DND-41 (cell line): ENCODE measurements around the gene SAGE1.
"Not testable (repeated sequence)": the region's sequence is repeated elsewhere in the genome, so short reads cannot be mapped to it uniquely, and the experiment has no call there.

Experiments used
- ATAC-seq: fragments of 200-7000 bp; cut with Tn5 transposase; 3 replicates; pipeline ENCODE4 v1.9.1; 2021; ENCODE audit warnings: low read depth; ENCODE audit not compliant: insufficient read depth
- DNase-seq: peaks from one replicate; pipeline ENCODE4 v3.0.0-alpha.2; 2020
- H2AFZ ChIP-seq: 2 replicates; pipeline ENCODE4 v1.6.0; 2012; ENCODE audit warnings: low read depth, low read length
- H3K27ac ChIP-seq: 2 replicates; pipeline ENCODE4 v1.5.1; 2012; ENCODE audit warnings: low read length, inconsistent platforms
- H3K27me3 ChIP-seq: fragments of 200-600 bp; sonication (generic); 2 replicates; pipeline ENCODE4 v1.6.0; 2012; ENCODE audit warnings: low read length, mild to moderate bottlenecking, inconsistent platforms; ENCODE audit not compliant: insufficient read depth, poor library complexity
- H3K36me3 ChIP-seq: 2 replicates; pipeline ENCODE4 v1.5.1; 2012; ENCODE audit warnings: low read length, inconsistent platforms; ENCODE audit not compliant: insufficient read depth
- H3K4me1 ChIP-seq: 2 replicates; pipeline ENCODE4 v1.5.1; 2012; ENCODE audit warnings: mild to moderate bottlenecking, low read length; ENCODE audit not compliant: insufficient read depth
- H3K4me2 ChIP-seq: 2 replicates; pipeline ENCODE4 v1.6.0; 2012; ENCODE audit warnings: mild to moderate bottlenecking, moderate library complexity, low read length, inconsistent platforms; ENCODE audit not compliant: insufficient read depth
- H3K4me3 ChIP-seq, 2 experiments: fragments of 200-600 bp in 1 of 2; shearing (Covaris generic) in 1 of 2; 2 replicates each; pipeline ENCODE4 v1.5.1; 2012 to 2016; ENCODE audit warnings: inconsistent platforms in 2 of 2, low read length in 2 of 2, mild to moderate bottlenecking in 2 of 2, low read depth in 1 of 2, moderate library complexity in 1 of 2
- H3K79me2 ChIP-seq: 2 replicates; pipeline ENCODE4 v1.6.0; 2012; ENCODE audit warnings: low read length, inconsistent platforms; ENCODE audit not compliant: insufficient read depth
- H3K9ac ChIP-seq: 2 replicates; pipeline ENCODE4 v1.6.0; 2012; ENCODE audit warnings: low read depth, mild to moderate bottlenecking, inconsistent platforms, low read length, moderate library complexity
- H3K9me3 ChIP-seq: 2 replicates; pipeline ENCODE4 v1.5.1; 2012; ENCODE audit warnings: low read length, moderate library complexity, mild to moderate bottlenecking, inconsistent platforms; ENCODE audit not compliant: insufficient read depth, severe bottlenecking
- H4K20me1 ChIP-seq: 2 replicates; pipeline ENCODE4 v1.6.0; 2012; ENCODE audit warnings: low read length; ENCODE audit not compliant: insufficient read depth
- CTCF ChIP-seq: IDR thresholded peaks from 2 replicates; pipeline ENCODE4 v1.5.1; 2012; ENCODE audit warnings: borderline replicate concordance, low read length, moderate library complexity, mild to moderate bottlenecking; ENCODE audit not compliant: poor library complexity, severe bottlenecking; ENCODE audit errors: extremely low read depth
- EZH2 ChIP-seq: IDR thresholded peaks from 3 replicates; pipeline ENCODE4 v1.6.1; 2012; ENCODE audit warnings: borderline replicate concordance, low read depth, mild to moderate bottlenecking, moderate library complexity, low read length, inconsistent platforms; ENCODE audit not compliant: severe bottlenecking

Gene SAGE1

DNA sequence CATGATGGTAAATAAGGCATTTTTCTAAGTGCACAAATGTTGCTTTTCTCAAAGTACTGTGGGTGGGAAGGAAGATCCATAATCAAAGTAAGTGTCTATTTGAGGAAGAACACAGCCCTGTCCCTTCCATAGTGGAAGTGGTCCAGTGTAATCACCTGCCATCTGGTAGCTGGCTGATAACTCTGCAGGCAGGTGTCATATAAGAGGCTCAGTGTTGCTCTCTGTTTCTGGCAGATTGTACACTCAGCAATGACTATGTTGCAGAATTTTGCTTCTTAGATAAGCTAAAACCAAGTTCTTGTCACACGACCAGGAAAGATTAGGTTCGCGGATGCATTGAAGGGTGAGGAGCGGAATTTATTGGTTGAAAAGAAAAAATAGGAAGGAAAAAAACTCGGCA, 20.9 kb downstream of the SAGE1 start:
- ATAC-seq (no peak), DNase-seq (no peak)
- no peak overlapping the region for H3K9ac ChIP-seq
- no peaks in the 10 kb centered on the region for H3K79me2 ChIP-seq
- H3K9me3 ChIP-seq, result no peaks in the 10 kb centered on the region
- H3K4me1 ChIP-seq, result no peaks in the 10 kb centered on the region
- H3K4me3 ChIP-seq, result no peak overlapping the region
- no peak overlapping the region for H2AFZ ChIP-seq
- no peak for TF ChIP-seq CTCF
- no peak for TF ChIP-seq EZH2
- no peaks in the 10 kb centered on the region for H3K36me3 ChIP-seq
- no peak overlapping the region for H3K4me2 ChIP-seq
- H4K20me1 ChIP-seq, result no peaks in the 10 kb centered on the region
- no peak overlapping the region for H3K27ac ChIP-seq
- no peaks in the 10 kb centered on the region for H3K27me3 ChIP-seq

DNA sequence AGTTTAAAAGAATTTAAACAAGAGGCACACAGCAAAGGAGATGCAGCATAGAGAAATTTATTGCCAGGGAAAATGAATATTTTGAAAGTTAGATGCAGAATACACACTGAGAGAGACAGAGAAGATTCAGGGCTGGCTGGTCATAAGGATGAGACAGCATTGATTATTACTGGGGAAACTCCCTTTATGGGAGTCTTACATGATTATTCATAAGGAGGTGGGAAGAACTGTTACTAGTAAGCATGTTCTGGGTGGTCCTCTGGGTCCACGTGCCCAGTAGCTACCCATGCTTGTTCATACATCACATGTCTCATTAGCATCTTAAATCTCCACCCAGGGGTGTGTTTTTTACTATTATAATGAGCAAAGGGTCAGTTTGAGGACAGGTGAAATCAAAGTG, 27.0 kb downstream of the SAGE1 start:
- not testable (repeated sequence) for H3K27me3 ChIP-seq, DNase-seq, H3K27ac ChIP-seq, H4K20me1 ChIP-seq, H3K79me2 ChIP-seq, H3K36me3 ChIP-seq, H3K4me3 ChIP-seq, ATAC-seq, H2AFZ ChIP-seq, H3K9me3 ChIP-seq, H3K4me2 ChIP-seq, H3K4me1 ChIP-seq, H3K9ac ChIP-seq

GRCh38 chrX:135923353-135923752, 29.8 kb downstream of the SAGE1 start:
- H3K4me3 ChIP-seq, result no peak overlapping the region
- TF ChIP-seq EZH2 (no peak), CTCF (peak; percentile 37)
- no peaks in the 10 kb centered on the region for H3K4me1 ChIP-seq
- no peak overlapping the region for H3K4me2 ChIP-seq
- no peaks in the 10 kb centered on the region for H3K9me3 ChIP-seq
- H4K20me1 ChIP-seq, result no peaks in the 10 kb centered on the region
- ATAC-seq, result no peak
- H3K9ac ChIP-seq, result no peak overlapping the region
- no peak overlapping the region for H2AFZ ChIP-seq
- DNase-seq, result no peak
- H3K27ac ChIP-seq, result no peak overlapping the region
- no peaks in the 10 kb centered on the region for H3K27me3 ChIP-seq
- no peaks in the 10 kb centered on the region for H3K79me2 ChIP-seq
- H3K36me3 ChIP-seq, result no peaks in the 10 kb centered on the region

GRCh38 chrX:135927897-135928296, 34.4 kb downstream of the SAGE1 start:
- Histone ChIP-seq H3K4me3 (no peak overlapping the region), H3K9me3 (no peaks in the 10 kb centered on the region), H3K27me3 (no peaks in the 10 kb centered on the region), H3K36me3 (no peaks in the 10 kb centered on the region), H3K27ac (no peak overlapping the region), H2AFZ (no peak overlapping the region), H4K20me1 (no peaks in the 10 kb centered on the region), H3K79me2 (no peaks in the 10 kb centered on the region), H3K9ac (no peak overlapping the region), H3K4me2 (no peak overlapping the region), H3K4me1 (no peaks in the 10 kb centered on the region)
- ATAC-seq, result no peak
- TF ChIP-seq CTCF (no peak), EZH2 (no peak)
- DNase-seq, result no peak
